SK-N-SH (cell line): ENCODE measurements around the gene MYBBP1A. TPM values are rescaled to one million over a fixed set of nuclear protein-coding genes. Genes with fewer than 3 reads are reported as not detected.

Source experiments
- CTCF ChIA-PET: fragments of 300-600, 350-600 bp; formaldehyde crosslinking; extraction: SDS; loops from one replicate; lab custom pipeline; 2021; lab: Yijun Ruan, JAX
- POLR2A ChIA-PET: fragments of 350-600 bp; sonication (Branson Sonifier 250); formaldehyde crosslinking; extraction: SDS; loops from one replicate; lab custom pipeline; 2020; ENCODE audit warnings: antibody characterized with exemption, inconsistent platforms; lab: Yijun Ruan, JAX
- DNase-seq: peaks from one replicate; pipeline ENCODE4 v3.0.0; 2012
- H2AFZ ChIP-seq: fragments of 200-600 bp; sonication (generic); 2 replicates; pipeline ENCODE4 v1.8.1; 2016; ENCODE audit warnings: antibody characterized with exemption, mild to moderate bottlenecking, low read depth
- H3F3A ChIP-seq: fragments of 200-600 bp; sonication (generic); replicated peaks from 2 replicates; pipeline ENCODE3; 2016; ENCODE audit warnings: antibody characterized with exemption, mild to moderate bottlenecking; ENCODE audit not compliant: insufficient read depth
- H3K27ac ChIP-seq, 2 experiments: fragments of 200-500 bp in 1 of 2; fragments of 200-600 bp in 1 of 2; sonication (Bioruptor generic) in 1 of 2; sonication (generic), shearing (Covaris generic) in 1 of 2; 2 replicates each; pipeline versions ENCODE4 v1.5.1 to v1.6.1; 2014 to 2016; ENCODE audit warnings: low read depth in 2 of 2, inconsistent platforms in 1 of 2, low read length in 1 of 2, mild to moderate bottlenecking in 1 of 2, mixed read lengths in 1 of 2
- H3K27me3 ChIP-seq: fragments of 200-600 bp; sonication (generic), shearing (Covaris generic); 2 replicates; pipeline ENCODE4 v1.6.1; 2016; ENCODE audit warnings: mixed run types; ENCODE audit not compliant: insufficient read depth
- H3K36me3 ChIP-seq, 2 experiments: fragments of 200-500 bp in 1 of 2; fragments of 200-600 bp in 1 of 2; sonication (Bioruptor generic) in 1 of 2; sonication (generic) in 1 of 2; replicated peaks in 1 of 2; 2 replicates each; pipeline versions ENCODE3 to v1.5.1; 2014 to 2016; ENCODE audit warnings: low read length in 1 of 2, mild to moderate bottlenecking in 1 of 2; ENCODE audit not compliant: insufficient read depth in 2 of 2, control insufficient read depth in 1 of 2
- H3K4me1 ChIP-seq, 2 experiments: fragments of 200-500 bp in 1 of 2; fragments of 200-600 bp in 1 of 2; sonication (Bioruptor generic) in 1 of 2; sonication (generic), shearing (Covaris generic) in 1 of 2; 2 replicates each; pipeline versions ENCODE4 v1.5.1 to v1.6.1; 2014 to 2016; ENCODE audit warnings: low read depth in 1 of 2, low read length in 1 of 2, mixed run types in 1 of 2; ENCODE audit not compliant: insufficient read depth in 2 of 2, control insufficient read depth in 1 of 2
- H3K4me2 ChIP-seq: fragments of 200-600 bp; sonication (generic), shearing (Covaris generic); 2 replicates; pipeline ENCODE4 v1.6.1; 2017; ENCODE audit warnings: mixed run types
- H3K4me3 ChIP-seq, 2 experiments: fragments of 200-500 bp in 1 of 2; fragments of 200-600 bp in 1 of 2; sonication (Bioruptor generic) in 1 of 2; sonication (generic), shearing (Covaris generic) in 1 of 2; 2 replicates each; pipeline versions ENCODE4 v1.5.1 to v1.8.1; 2014 to 2016; ENCODE audit warnings: low read depth in 2 of 2, inconsistent platforms in 1 of 2, low read length in 1 of 2, mild to moderate bottlenecking in 1 of 2, mixed read lengths in 1 of 2, moderate library complexity in 1 of 2
- H3K79me2 ChIP-seq: fragments of 200-600 bp; sonication (generic); 2 replicates; pipeline ENCODE4 v1.8.1; 2017; ENCODE audit warnings: mild to moderate bottlenecking; ENCODE audit not compliant: insufficient read depth
- H3K9ac ChIP-seq: fragments of 200-600 bp; sonication (generic); 2 replicates; pipeline ENCODE4 v1.6.1; 2017; ENCODE audit warnings: mixed run types
- H3K9me2 ChIP-seq: fragments of 200-600 bp; sonication (generic); 2 replicates; pipeline ENCODE4 v1.6.1; 2017; ENCODE audit warnings: mixed run types
- H3K9me3 ChIP-seq: fragments of 200-600 bp; sonication (generic); 2 replicates; pipeline ENCODE4 v1.6.1; 2017; ENCODE audit warnings: mixed run types, mild to moderate bottlenecking, moderate library complexity
- H4K20me1 ChIP-seq: fragments of 200-600 bp; sonication (generic); 2 replicates; pipeline ENCODE4 v1.6.1; 2017; ENCODE audit warnings: mild to moderate bottlenecking, mixed run types; ENCODE audit not compliant: insufficient read depth
- ELF1 ChIP-seq: IDR thresholded peaks from 2 replicates; pipeline ENCODE4 v1.4.0; 2012
- FOXM1 ChIP-seq: IDR thresholded peaks from 2 replicates; pipeline ENCODE4 v1.4.0; 2012; ENCODE audit warnings: low read depth, mild to moderate bottlenecking
- GABPA ChIP-seq: IDR thresholded peaks from 2 replicates; pipeline ENCODE4 v1.4.0; 2012; ENCODE audit warnings: low read depth, mild to moderate bottlenecking
- GATA2 ChIP-seq: sonication (generic); formaldehyde crosslinking; IDR thresholded peaks from 2 replicates; pipeline ENCODE4 v1.5.0; 2020; ENCODE audit warnings: mild to moderate bottlenecking, missing genetic modification reagents
- MXI1 ChIP-seq: IDR thresholded peaks from 2 replicates; pipeline ENCODE4 v1.6.1; 2012; ENCODE audit warnings: mild to moderate bottlenecking, low read depth, low read length, improper control_type of control experiment
- NFIC ChIP-seq: IDR thresholded peaks from 2 replicates; pipeline ENCODE4 v1.4.0; 2012; ENCODE audit warnings: borderline replicate concordance
- NRF1 ChIP-seq: IDR thresholded peaks from 2 replicates; pipeline ENCODE4 v1.6.1; 2012; ENCODE audit warnings: low read depth, mild to moderate bottlenecking, low read length
- RAD21 ChIP-seq: IDR thresholded peaks from 2 replicates; pipeline ENCODE4 v1.6.1; 2012; ENCODE audit warnings: mild to moderate bottlenecking, low read length
- RCOR1 ChIP-seq: fragments of 150-350 bp; IDR thresholded peaks from 2 replicates; pipeline ENCODE4 v1.6.1; 2017; ENCODE audit warnings: antibody characterized with exemption, low read length
- SIN3A ChIP-seq: IDR thresholded peaks from 2 replicates; pipeline ENCODE4 v1.6.1; 2012; ENCODE audit warnings: low read depth, mild to moderate bottlenecking, low read length, moderate library complexity, borderline replicate concordance
- SMC3 ChIP-seq: IDR thresholded peaks from 2 replicates; pipeline ENCODE4 v1.6.1; 2012; ENCODE audit warnings: low read depth, low read length, improper control_type of control experiment
- TAF1 ChIP-seq: IDR thresholded peaks from 2 replicates; pipeline ENCODE4 v1.6.1; 2012; ENCODE audit warnings: low read depth, mild to moderate bottlenecking, low read length, moderate library complexity, borderline replicate concordance
- TCF12 ChIP-seq: IDR thresholded peaks from 2 replicates; pipeline ENCODE4 v1.4.0; 2012
- TEAD4 ChIP-seq: IDR thresholded peaks from 2 replicates; pipeline ENCODE4 v1.4.0; 2012; ENCODE audit warnings: mild to moderate bottlenecking, borderline replicate concordance; ENCODE audit not compliant: insufficient read depth
- WGBS: methylation state at CpG from one replicate; pipeline ENCODE4 v1.1.6; 2017; ENCODE audit warnings: low lambda C conversion rate; 5-methylcytosine and 5-hydroxymethylcytosine counted together
- polyA plus RNA-seq, 3 experiments: library from polyadenylated mRNA; depleted of rRNA; stranded (reverse); fragments of >200 nt; gene quantifications; 2 replicates each; pipeline ENCODE4 v1.2.3, GENCODE V29; 2012
- TF ChIP-seq, protein P1 (sequence below): IDR thresholded peaks from 2 replicates; pipeline ENCODE4 v1.4.0; 2012; ENCODE audit warnings: low read depth, borderline replicate concordance
- TF ChIP-seq, protein P2 (sequence below): fragments of 150-350 bp; IDR thresholded peaks from 2 replicates; pipeline ENCODE4 v1.6.1; 2017; ENCODE audit warnings: antibody characterized with exemption, low read length, low read depth, borderline replicate concordance
- TF ChIP-seq, protein P3 (sequence below): fragments of 150-350 bp; IDR thresholded peaks from 2 replicates; pipeline ENCODE4 v1.6.1; 2016; ENCODE audit warnings: mild to moderate bottlenecking, low read depth, low read length
- TF ChIP-seq, protein P4 (sequence below): IDR thresholded peaks from 2 replicates; pipeline ENCODE4 v1.4.0; 2012; ENCODE audit warnings: low read depth

Gene MYBBP1A
- polyA plus RNA-seq, 1 of the 3 experiments (the other 2 are of a cell fraction), result 93.0 TPM

DNA sequence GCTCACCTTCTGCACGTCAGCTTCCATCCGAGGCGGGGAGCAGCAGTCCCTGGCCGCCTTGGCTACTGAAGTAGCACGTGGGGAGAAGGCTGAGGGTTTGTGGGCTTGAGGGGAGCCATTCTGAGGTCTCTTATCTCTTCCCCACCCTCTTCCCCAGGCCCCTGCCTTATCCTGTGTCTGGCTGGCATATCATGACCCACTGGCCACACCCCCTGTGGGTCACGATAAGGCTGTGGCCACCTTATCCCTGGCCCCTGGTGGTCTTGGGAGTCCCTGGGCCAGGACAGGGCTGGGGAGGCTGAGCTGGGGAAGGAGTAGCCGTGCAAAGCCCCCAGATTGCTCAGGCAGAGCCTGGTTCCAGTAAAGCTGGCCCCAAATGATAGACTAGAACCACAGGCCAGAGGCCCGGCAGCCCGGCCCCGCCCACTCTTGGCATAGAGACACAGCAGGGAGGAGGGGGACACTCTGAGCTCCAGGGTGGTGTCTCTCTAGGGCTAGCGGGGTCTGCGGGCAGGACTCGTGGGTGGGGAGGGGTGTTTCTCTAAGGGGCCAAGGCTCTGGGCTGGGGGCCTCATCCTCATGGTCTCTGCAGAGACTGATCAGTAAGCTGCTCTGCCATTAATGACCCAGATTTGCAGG is 48.9 kb downstream of the MYBBP1A start:
- Histone ChIP-seq H3F3A (no peaks in the 10 kb centered on the region), H4K20me1 (no peaks in the 10 kb centered on the region), H3K4me1 (no peaks in the 10 kb centered on the region), H3K79me2 (no peaks in the 10 kb centered on the region), H3K9me2 (no peaks in the 10 kb centered on the region), H3K9me3 (no peaks in the 10 kb centered on the region), H3K27me3 (peaks cover 5% of the 10 kb centered on the region; the same call in 1 of the 2 replicates), H3K36me3 (no peaks in the 10 kb centered on the region), H3K9ac (no peak overlapping the region), H2AFZ (no peak overlapping the region), H3K4me3 (no peak overlapping the region), H3K4me2 (no peak overlapping the region), H3K27ac (no peak overlapping the region)
- CTCF ChIA-PET, result interaction anchor here (1.8 kb wide), 1 partner anchor 9 kb away, joined by 4 read pairs; no protein-coding TSS in a partner anchor
- TF ChIP-seq MXI1 (no peak), TAF1 (no peak), FOXM1 (no peak), ELF1 (no peak), GABPA (no peak), RCOR1 (no peak), GATA2 (CRISPR knock-in tag) (no peak), SIN3A (no peak), SMC3 (no peak), NRF1 (no peak), TEAD4 (no peak), NFIC (no peak), RAD21 (no peak), TCF12 (no peak)
- TF ChIP-seq, protein P1, sequence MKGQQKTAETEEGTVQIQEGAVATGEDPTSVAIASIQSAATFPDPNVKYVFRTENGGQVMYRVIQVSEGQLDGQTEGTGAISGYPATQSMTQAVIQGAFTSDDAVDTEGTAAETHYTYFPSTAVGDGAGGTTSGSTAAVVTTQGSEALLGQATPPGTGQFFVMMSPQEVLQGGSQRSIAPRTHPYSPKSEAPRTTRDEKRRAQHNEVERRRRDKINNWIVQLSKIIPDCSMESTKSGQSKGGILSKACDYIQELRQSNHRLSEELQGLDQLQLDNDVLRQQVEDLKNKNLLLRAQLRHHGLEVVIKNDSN, result no peak
- TF ChIP-seq, protein P2, sequence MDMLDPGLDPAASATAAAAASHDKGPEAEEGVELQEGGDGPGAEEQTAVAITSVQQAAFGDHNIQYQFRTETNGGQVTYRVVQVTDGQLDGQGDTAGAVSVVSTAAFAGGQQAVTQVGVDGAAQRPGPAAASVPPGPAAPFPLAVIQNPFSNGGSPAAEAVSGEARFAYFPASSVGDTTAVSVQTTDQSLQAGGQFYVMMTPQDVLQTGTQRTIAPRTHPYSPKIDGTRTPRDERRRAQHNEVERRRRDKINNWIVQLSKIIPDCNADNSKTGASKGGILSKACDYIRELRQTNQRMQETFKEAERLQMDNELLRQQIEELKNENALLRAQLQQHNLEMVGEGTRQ, result no peak
- TF ChIP-seq, protein P3, sequence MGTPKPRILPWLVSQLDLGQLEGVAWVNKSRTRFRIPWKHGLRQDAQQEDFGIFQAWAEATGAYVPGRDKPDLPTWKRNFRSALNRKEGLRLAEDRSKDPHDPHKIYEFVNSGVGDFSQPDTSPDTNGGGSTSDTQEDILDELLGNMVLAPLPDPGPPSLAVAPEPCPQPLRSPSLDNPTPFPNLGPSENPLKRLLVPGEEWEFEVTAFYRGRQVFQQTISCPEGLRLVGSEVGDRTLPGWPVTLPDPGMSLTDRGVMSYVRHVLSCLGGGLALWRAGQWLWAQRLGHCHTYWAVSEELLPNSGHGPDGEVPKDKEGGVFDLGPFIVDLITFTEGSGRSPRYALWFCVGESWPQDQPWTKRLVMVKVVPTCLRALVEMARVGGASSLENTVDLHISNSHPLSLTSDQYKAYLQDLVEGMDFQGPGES, result no peak
- TF ChIP-seq, protein P4, sequence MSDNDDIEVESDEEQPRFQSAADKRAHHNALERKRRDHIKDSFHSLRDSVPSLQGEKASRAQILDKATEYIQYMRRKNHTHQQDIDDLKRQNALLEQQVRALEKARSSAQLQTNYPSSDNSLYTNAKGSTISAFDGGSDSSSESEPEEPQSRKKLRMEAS, result no peak
- POLR2A ChIA-PET, result no interaction called here
- DNase-seq, result no peak
- WGBS, result 81% methylated on average over 8 of the region's 13 CpGs
